HG02763 (cell line): ENCODE measurements around the gene IL6R.

Source experiments
- ATAC-seq: cut with Tn5 transposase; IDR thresholded peaks from one replicate; pipeline ENCODE4 v1.9.1; 2021; ENCODE audit warnings: mild to moderate bottlenecking, moderate library complexity; ENCODE audit not compliant: unreplicated experiment

The IL6R gene

DNA sequence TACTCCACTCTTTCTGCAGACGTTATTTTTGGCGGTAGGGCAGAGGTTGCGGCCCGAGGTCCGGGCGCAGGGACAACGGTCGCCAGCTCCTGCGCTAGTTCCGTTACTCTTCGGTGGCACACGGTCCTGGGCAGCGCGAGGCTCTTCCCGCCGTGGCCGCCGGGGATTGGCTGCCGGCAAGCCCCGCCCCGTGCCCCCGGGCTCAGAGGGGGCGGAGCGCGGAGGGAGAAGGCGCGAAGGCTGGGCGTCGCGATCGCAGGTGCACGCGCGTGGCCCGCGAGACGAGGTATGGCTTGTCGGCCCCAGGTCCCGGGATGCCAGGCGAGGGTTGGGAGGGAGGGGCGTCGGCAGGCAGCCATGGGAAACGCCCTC is 97.6 kb downstream of the IL6R start:
- no peak for ATAC-seq

DNA sequence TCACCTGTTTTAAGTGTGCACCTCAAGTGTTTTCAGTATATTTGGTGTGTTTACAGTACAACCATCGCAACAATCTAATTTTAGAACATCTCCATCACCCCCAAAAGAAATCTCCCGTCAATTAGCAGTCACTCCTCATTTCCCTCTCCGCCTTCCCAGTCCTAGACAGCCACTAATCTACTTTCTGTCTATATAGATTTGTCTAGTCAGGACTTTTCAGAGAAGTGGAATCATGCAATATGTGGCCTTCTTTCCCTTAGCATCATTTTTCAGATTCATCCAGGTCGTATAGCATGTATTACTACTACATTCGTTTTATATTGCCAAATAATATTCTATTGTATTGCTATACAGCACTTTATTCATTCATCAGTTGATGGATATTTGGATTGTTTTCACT is 98.8 kb downstream of the IL6R start:
- ATAC-seq = no peak

DNA sequence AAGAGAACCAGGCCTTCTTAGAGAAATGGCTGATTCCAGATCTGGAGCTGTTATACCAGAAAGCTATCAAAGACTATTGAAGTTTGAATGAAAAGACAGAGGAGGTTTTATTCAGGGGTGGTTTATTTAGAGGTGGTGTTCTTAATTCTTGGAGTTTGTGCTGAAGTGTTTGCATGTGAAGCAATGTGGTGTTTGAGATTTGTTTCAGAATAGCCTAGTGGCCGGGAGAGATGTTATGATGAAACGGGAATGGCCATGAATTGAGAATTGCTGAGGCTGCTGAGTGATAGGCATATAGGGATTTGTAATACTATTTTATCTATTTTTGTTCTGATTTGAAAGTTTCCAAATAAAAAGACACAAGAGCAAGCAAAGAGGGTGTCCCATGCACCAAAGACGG is 107.6 kb downstream of the IL6R start:
- no peak for ATAC-seq

DNA sequence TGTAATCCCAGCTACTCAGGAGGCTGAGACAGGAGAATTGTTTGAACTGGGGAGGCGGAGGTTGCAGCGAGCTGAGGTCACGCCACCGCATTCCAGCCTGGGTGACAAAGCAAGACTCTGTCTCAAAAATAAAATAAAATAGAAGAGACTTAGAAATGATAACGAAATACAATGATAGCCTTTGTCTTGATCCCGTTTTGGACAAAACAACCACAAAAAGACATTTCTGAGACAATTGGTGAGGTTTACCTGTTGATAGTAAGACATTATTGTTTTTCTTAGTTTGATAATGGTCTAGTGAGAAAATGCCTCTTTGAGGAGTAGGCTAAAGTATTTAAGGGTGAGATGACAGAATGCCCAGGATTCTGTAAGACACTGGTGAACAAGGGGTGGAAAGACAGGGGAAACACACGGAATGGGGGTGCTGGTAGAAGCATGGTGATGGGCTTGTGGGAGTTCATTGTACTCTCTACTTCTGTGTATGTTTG is 109.0 kb downstream of the IL6R start:
- ATAC-seq = no peak

DNA sequence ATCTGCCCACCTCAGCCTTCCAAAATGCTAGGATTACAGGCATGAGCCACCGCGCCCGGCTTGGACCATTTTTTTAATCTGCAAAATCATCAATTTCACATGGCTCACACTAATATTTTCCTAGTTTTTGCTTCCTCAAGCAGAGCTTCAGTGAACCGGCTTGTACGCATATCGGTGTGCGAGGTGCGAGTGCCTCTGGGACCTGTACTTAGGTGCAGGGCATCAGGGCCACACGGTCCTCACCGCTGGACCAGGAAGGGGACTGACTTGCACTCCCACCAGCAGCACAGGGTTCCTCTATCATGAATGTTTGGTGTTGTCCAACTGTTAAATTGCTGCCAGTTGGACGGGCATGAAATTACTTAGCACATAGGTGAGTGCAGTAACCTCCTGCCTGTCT is 112.5 kb downstream of the IL6R start:
- no peak for ATAC-seq
